Neural cell (in vitro differentiated cells): ENCODE results near the gene PPOX. TPM values are rescaled to one million over a fixed set of nuclear protein-coding genes. Genes with fewer than 3 reads are reported as not detected.

Source experiments
- H2AFZ ChIP-seq: fragments of 200-600, 300-800 bp; sonication (generic), shearing (Covaris generic); 2 replicates; pipeline ENCODE4 v1.6.0; 2014; ENCODE audit warnings: low read depth, mild to moderate bottlenecking, antibody characterized with exemption, low read length, moderate library complexity
- H3F3A ChIP-seq: fragments of 200-600 bp; shearing (Covaris generic); 2 replicates; pipeline ENCODE4 v1.6.1; 2016; ENCODE audit warnings: mild to moderate bottlenecking, moderate library complexity, mixed read lengths, antibody characterized with exemption, low read length; ENCODE audit not compliant: insufficient read depth, poor library complexity, severe bottlenecking
- H3K27ac ChIP-seq: fragments of 200-600, 300-800 bp; sonication (generic), shearing (Covaris generic); 2 replicates; pipeline ENCODE4 v1.5.1; 2014; ENCODE audit warnings: mild to moderate bottlenecking, low read length, moderate library complexity
- H3K27me3 ChIP-seq: fragments of 300-800, 200-600 bp; sonication (generic), shearing (Covaris generic); 2 replicates; pipeline ENCODE4 v1.6.0; 2014; ENCODE audit warnings: mild to moderate bottlenecking, low read depth, low read length, moderate library complexity; ENCODE audit not compliant: insufficient read depth
- H3K36me3 ChIP-seq: fragments of 300-800, 200-600 bp; sonication (generic), shearing (Covaris generic); 2 replicates; pipeline ENCODE4 v1.5.1; 2014; ENCODE audit warnings: mild to moderate bottlenecking, antibody characterized with exemption, low read length, moderate library complexity; ENCODE audit not compliant: insufficient read depth
- H3K4me2 ChIP-seq: fragments of 300-800, 200-600 bp; sonication (generic), shearing (Covaris generic); 2 replicates; pipeline ENCODE4 v1.6.0; 2014; ENCODE audit warnings: mild to moderate bottlenecking, low read length
- H3K4me3 ChIP-seq: fragments of 300-800, 200-600 bp; sonication (generic), shearing (Covaris generic); 2 replicates; pipeline ENCODE4 v1.5.1; 2014; ENCODE audit warnings: mild to moderate bottlenecking, low read length, moderate library complexity
- H3K79me2 ChIP-seq: fragments of 200-600 bp; shearing (Covaris generic); replicated peaks from 2 replicates; pipeline ENCODE4 v1.6.0; 2014; ENCODE audit warnings: mild to moderate bottlenecking, low read length, moderate library complexity; ENCODE audit not compliant: insufficient read depth
- H3K9ac ChIP-seq: fragments of 300-800, 200-600 bp; sonication (generic), shearing (Covaris generic); 2 replicates; pipeline ENCODE4 v1.6.1; 2016; ENCODE audit warnings: mild to moderate bottlenecking, low read length, mixed read lengths
- H3K9me2 ChIP-seq: fragments of 200-600 bp; shearing (Covaris generic); 2 replicates; pipeline ENCODE4 v1.6.1; 2016; ENCODE audit warnings: mild to moderate bottlenecking, low read length, mixed read lengths; ENCODE audit not compliant: insufficient read depth
- H3K9me3 ChIP-seq: fragments of 200-600, 300-800 bp; sonication (generic), shearing (Covaris generic); 2 replicates; pipeline ENCODE4 v1.6.1; 2016; ENCODE audit warnings: mild to moderate bottlenecking, mixed run types, low read length, moderate library complexity, mixed read lengths
- H4K20me1 ChIP-seq: fragments of 200-600 bp; shearing (Covaris generic); 2 replicates; pipeline ENCODE4 v1.6.1; 2016; ENCODE audit warnings: mild to moderate bottlenecking, mixed run types; ENCODE audit not compliant: insufficient read depth
- EP300 ChIP-seq: fragments of 450-650 bp; conservative IDR thresholded peaks from 2 replicates; pipeline ENCODE4 v1.6.1; 2014; ENCODE audit warnings: antibody characterized with exemption, mild to moderate bottlenecking, moderate library complexity; ENCODE audit not compliant: poor library complexity, severe bottlenecking
- EZH2 ChIP-seq: fragments of 200-600, 300-800 bp; shearing (Covaris generic), sonication (generic); IDR thresholded peaks from 2 replicates; pipeline ENCODE4 v1.6.1; 2014; ENCODE audit warnings: antibody characterized with exemption, low read length, borderline replicate concordance, mild to moderate bottlenecking; ENCODE audit not compliant: insufficient read depth, poor library complexity, severe bottlenecking
- MXI1 ChIP-seq: fragments of 450-650 bp; conservative IDR thresholded peaks from 2 replicates; pipeline ENCODE4 v1.6.1; 2014; ENCODE audit warnings: antibody characterized with exemption, mild to moderate bottlenecking; ENCODE audit not compliant: poor library complexity, severe bottlenecking
- POLR2AphosphoS5 ChIP-seq: IDR thresholded peaks from 2 replicates; pipeline ENCODE4 v1.6.1; 2012
- RAD21 ChIP-seq: fragments of 450-650 bp; conservative IDR thresholded peaks from 2 replicates; pipeline ENCODE4 v1.6.1; 2014; ENCODE audit warnings: antibody characterized with exemption, mild to moderate bottlenecking, moderate library complexity
- SMC3 ChIP-seq: fragments of 450-650 bp; conservative IDR thresholded peaks from 2 replicates; pipeline ENCODE4 v1.6.1; 2014; ENCODE audit warnings: antibody characterized with exemption, mild to moderate bottlenecking, moderate library complexity; ENCODE audit not compliant: poor library complexity
- TAF1 ChIP-seq: IDR thresholded peaks from 2 replicates; pipeline ENCODE4 v1.6.1; 2012; ENCODE audit warnings: low read depth
- polyA plus RNA-seq: library from polyadenylated mRNA; depleted of rRNA; stranded (reverse); fragments of >200 nt; gene quantifications from 2 replicates; pipeline ENCODE4 v1.2.3, GENCODE V29; 2014
- TF ChIP-seq, protein P1 (sequence below): IDR thresholded peaks from 2 replicates; pipeline ENCODE4 v1.6.1; 2012; ENCODE audit warnings: borderline replicate concordance
- TF ChIP-seq, protein P2 (sequence below): fragments of 450-650 bp; IDR thresholded peaks from 2 replicates; pipeline ENCODE4 v1.5.1; 2014; ENCODE audit warnings: antibody characterized with exemption, mild to moderate bottlenecking, moderate library complexity; ENCODE audit not compliant: poor library complexity, severe bottlenecking

The PPOX gene
- polyA plus RNA-seq, 1 donor from 2014 or later = 93.9 TPM

- Histone ChIP-seq H3K79me2 (no peaks in the 10 kb centered on the region), H3K4me3 (peak within 1 kb of the TSS; percentile 72), H3K4me2 (peak within 1 kb of the TSS; percentile 71), H3K27ac (peak within 1 kb of the TSS; percentile 91), H3K9me3 (no peaks in the 10 kb centered on the region), H3K9ac (peak within 1 kb of the TSS; percentile 89), H4K20me1 (no peaks in the 10 kb centered on the region), H3K36me3 (no peaks in the 10 kb centered on the region), H3F3A (no peaks in the 10 kb centered on the region), H3K9me2 (no peaks in the 10 kb centered on the region), H2AFZ (peak within 1 kb of the TSS; percentile 52), H3K27me3 (no peaks in the 10 kb centered on the region)
- peak; percentile 79 for TF ChIP-seq POLR2AphosphoS5
- TF ChIP-seq EZH2 = no peak
- TF ChIP-seq MXI1 = peak; percentile 91
- TF ChIP-seq SMC3 = peak; percentile 25
- no peak for TF ChIP-seq EP300
- TF ChIP-seq, protein P1, sequence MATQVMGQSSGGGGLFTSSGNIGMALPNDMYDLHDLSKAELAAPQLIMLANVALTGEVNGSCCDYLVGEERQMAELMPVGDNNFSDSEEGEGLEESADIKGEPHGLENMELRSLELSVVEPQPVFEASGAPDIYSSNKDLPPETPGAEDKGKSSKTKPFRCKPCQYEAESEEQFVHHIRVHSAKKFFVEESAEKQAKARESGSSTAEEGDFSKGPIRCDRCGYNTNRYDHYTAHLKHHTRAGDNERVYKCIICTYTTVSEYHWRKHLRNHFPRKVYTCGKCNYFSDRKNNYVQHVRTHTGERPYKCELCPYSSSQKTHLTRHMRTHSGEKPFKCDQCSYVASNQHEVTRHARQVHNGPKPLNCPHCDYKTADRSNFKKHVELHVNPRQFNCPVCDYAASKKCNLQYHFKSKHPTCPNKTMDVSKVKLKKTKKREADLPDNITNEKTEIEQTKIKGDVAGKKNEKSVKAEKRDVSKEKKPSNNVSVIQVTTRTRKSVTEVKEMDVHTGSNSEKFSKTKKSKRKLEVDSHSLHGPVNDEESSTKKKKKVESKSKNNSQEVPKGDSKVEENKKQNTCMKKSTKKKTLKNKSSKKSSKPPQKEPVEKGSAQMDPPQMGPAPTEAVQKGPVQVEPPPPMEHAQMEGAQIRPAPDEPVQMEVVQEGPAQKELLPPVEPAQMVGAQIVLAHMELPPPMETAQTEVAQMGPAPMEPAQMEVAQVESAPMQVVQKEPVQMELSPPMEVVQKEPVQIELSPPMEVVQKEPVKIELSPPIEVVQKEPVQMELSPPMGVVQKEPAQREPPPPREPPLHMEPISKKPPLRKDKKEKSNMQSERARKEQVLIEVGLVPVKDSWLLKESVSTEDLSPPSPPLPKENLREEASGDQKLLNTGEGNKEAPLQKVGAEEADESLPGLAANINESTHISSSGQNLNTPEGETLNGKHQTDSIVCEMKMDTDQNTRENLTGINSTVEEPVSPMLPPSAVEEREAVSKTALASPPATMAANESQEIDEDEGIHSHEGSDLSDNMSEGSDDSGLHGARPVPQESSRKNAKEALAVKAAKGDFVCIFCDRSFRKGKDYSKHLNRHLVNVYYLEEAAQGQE = peak; percentile 68
- TF ChIP-seq TAF1 = peak; percentile 91
- peak; percentile 14 for TF ChIP-seq RAD21
- TF ChIP-seq, protein P2, sequence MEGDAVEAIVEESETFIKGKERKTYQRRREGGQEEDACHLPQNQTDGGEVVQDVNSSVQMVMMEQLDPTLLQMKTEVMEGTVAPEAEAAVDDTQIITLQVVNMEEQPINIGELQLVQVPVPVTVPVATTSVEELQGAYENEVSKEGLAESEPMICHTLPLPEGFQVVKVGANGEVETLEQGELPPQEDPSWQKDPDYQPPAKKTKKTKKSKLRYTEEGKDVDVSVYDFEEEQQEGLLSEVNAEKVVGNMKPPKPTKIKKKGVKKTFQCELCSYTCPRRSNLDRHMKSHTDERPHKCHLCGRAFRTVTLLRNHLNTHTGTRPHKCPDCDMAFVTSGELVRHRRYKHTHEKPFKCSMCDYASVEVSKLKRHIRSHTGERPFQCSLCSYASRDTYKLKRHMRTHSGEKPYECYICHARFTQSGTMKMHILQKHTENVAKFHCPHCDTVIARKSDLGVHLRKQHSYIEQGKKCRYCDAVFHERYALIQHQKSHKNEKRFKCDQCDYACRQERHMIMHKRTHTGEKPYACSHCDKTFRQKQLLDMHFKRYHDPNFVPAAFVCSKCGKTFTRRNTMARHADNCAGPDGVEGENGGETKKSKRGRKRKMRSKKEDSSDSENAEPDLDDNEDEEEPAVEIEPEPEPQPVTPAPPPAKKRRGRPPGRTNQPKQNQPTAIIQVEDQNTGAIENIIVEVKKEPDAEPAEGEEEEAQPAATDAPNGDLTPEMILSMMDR = no peak
Observed at GRCh38 chr1:161153682-161154337, 12.4 kb upstream of the PPOX start, which contains the start of gene UFC1. Gene UFC1 (plus strand): TSS chr1:161153978. CDS start chr1:161153998, 20 bp downstream.

DNA sequence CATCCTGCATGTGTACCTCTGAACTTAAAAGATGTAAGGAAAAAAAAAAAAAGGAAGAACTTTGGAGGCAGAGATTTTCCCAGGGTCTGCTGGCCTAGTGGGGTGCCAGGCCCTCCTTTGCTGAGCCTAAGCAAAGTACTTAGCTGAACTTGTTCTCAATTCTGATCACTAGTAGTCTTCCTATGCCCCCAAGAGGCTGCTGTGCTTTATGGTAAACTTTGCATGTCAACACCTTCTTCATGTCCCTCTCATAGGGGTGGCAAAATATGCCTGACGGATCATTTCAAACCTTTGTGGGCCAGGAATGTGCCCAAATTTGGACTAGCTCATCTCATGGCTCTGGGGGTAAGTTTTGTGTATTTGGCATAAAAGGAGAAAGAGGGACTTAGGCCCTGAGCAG, 8.4 kb upstream of the PPOX start:
- H3K9me2 ChIP-seq = no peaks in the 10 kb centered on the region
- H3K4me2 ChIP-seq = no peak overlapping the region
- no peak for TF ChIP-seq TAF1
- TF ChIP-seq, protein P2 = no peak
- TF ChIP-seq POLR2AphosphoS5 = no peak
- TF ChIP-seq MXI1 = no peak
- TF ChIP-seq EZH2 = no peak
- TF ChIP-seq EP300 = no peak
- no peak for TF ChIP-seq SMC3
- TF ChIP-seq, protein P1 = no peak
- TF ChIP-seq RAD21 = no peak
- no peak overlapping the region for H3K4me3 ChIP-seq
- no peak overlapping the region for H3K27ac ChIP-seq
- H2AFZ ChIP-seq = no peak overlapping the region
- H3K36me3 ChIP-seq = no peaks in the 10 kb centered on the region
- H3F3A ChIP-seq = no peaks in the 10 kb centered on the region
- H3K9me3 ChIP-seq = no peaks in the 10 kb centered on the region
- peaks cover 11% of the 10 kb centered on the region for H3K79me2 ChIP-seq
- no peaks in the 10 kb centered on the region for H3K27me3 ChIP-seq
- H3K9ac ChIP-seq = no peak overlapping the region
- H4K20me1 ChIP-seq = no peaks in the 10 kb centered on the region
